C4-2B (cell line): ENCODE results near the gene MRPL37.

Experiments
- ZFX ChIP-seq: fragments of 450-650 bp; IDR thresholded peaks from 2 replicates; pipeline ENCODE4 v1.6.1; 2017
- TF ChIP-seq, protein P1 (sequence below): fragments of 450-650 bp; conservative IDR thresholded peaks from 2 replicates; pipeline ENCODE4 v1.5.1; 2017; ENCODE audit warnings: mild to moderate bottlenecking

DNA sequence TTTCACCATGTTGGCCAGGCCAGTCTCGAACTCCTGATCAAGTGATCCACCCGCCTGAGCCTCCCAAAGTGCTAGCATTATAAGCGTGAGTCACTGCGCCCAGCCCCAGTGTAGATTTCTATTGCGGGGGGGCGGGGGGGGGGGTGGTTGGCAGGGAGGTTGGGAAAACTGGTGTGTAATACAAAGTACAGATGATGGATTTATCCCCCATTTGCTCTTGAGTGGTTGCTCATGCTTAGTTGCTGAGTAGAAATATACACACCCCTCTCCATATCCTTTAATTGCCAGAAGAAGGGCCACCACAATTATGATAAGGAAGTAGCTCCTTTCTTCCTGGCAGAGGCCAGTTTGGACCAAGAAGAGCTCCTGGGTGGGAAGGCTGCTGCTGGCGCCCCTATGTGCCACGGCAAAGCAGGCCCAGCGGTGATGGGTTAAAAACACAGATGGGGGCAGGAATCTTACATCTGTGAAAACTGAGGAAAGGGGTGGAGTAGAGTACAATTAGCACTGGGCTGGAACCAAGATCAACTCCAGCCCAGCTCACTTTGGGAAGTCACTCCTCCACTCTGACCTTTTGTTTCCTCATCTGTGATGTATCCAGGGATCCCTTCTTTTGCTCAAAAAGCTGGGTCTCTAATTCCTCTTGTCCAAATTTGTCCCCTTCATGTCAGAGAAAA lies 55.2 kb downstream of the MRPL37 start:
- TF ChIP-seq, protein P1, sequence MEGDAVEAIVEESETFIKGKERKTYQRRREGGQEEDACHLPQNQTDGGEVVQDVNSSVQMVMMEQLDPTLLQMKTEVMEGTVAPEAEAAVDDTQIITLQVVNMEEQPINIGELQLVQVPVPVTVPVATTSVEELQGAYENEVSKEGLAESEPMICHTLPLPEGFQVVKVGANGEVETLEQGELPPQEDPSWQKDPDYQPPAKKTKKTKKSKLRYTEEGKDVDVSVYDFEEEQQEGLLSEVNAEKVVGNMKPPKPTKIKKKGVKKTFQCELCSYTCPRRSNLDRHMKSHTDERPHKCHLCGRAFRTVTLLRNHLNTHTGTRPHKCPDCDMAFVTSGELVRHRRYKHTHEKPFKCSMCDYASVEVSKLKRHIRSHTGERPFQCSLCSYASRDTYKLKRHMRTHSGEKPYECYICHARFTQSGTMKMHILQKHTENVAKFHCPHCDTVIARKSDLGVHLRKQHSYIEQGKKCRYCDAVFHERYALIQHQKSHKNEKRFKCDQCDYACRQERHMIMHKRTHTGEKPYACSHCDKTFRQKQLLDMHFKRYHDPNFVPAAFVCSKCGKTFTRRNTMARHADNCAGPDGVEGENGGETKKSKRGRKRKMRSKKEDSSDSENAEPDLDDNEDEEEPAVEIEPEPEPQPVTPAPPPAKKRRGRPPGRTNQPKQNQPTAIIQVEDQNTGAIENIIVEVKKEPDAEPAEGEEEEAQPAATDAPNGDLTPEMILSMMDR, result no peak
- no peak for TF ChIP-seq ZFX
